ENCODE results near the gene SNRNP35. TPM values are rescaled to one million over a fixed set of nuclear protein-coding genes. Genes with fewer than 3 reads are reported as not detected.
A peak's percentile ranks its signal among the peaks of the same experiment; 100 is the strongest.

The SNRNP35 gene
- total and polyA plus RNA-seq, 9 of the 15 experiments (the other 6 are each of a cell fraction or from before 2014, with no cell fraction given), result 17.7 to 41.0 (median 25.5) TPM

DNA sequence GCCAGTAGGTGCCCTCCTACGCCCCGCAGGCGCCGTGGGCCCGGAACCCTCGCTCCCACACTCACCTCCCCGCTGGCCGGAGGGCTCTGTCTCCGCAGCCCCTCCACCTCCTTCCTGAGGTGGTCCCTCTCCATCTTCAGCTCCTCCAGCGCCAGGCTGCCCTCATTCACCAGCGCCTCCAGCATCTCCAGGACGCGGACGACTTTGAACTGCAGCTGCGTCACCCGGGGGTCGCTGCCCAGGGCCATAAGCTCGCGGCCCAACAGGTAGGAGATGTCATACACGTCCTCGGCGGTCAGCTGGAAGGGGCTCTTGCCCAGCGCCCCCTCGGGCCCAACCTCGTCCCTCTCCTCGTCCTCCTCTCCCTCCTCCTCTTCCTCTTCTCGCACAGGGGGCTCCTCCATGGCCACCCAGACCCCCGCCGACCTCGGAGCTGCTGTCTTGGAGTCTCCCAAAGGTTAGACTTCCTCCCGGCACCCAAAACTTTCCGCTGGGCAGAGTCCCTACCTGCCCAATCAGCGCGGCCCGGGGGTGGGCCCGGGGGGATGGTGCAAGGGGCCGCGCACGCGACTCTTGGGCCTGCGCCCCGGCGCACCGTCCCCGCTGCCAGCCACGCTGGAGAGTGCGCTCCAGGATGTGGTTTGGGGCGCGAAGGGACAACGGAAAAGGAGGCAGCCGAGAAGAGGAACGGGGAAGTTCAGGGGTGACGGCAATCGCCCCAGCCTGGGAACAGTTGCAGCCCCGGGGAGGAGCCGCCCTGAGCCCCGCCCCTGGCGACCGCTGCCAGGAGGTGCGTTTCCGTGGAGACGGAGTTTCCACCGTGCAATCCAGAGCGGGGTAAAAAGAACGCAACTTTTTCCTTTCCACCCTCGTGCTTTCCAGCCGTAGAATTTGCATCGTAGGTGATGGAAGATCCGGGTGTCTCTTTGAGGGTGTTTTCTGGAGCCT lies 21.6 kb upstream of the SNRNP35 start, which contains the start of gene RILPL2 (continued):
- TF ChIP-seq CREBBP (IDR thresholded peaks at IDR 0.05; ENCODE audit: low read depth, low read length), result no peak
- TF ChIP-seq NFIC (IDR thresholded peaks at IDR 0.05), result no peak; the same call in 1 of the 2 replicates
- TF ChIP-seq CXXC5 (CRISPR knock-in tag; IDR thresholded peaks at IDR 0.05), result peak; percentile 75
- no peak for TF ChIP-seq ZSCAN29 (IDR thresholded peaks at IDR 0.05)
- TF ChIP-seq ZNF316 (IDR thresholded peaks at IDR 0.05), result no peak
- no peak for TF ChIP-seq FOXM1 (IDR thresholded peaks at IDR 0.05; ENCODE audit: low read depth)
- TF ChIP-seq FOXM1 (CRISPR knock-in tag; IDR thresholded peaks at IDR 0.05; ENCODE audit: low read depth), result 0 out of 2 replicates have a peak, but pooled peaks have one; percentile 59
- TF ChIP-seq ILF3 (IDR thresholded peaks at IDR 0.05; ENCODE audit: borderline replicate concordance), result no peak
- TF ChIP-seq DIDO1 (tag; IDR thresholded peaks at IDR 0.05; ENCODE audit: low read depth), result no peak
- TF ChIP-seq TGIF2 (CRISPR knock-in tag; IDR thresholded peaks at IDR 0.05), result 0 out of 2 replicates have a peak, but pooled peaks have one; percentile 6
- TF ChIP-seq ZNF280B (CRISPR knock-in tag; IDR thresholded peaks at IDR 0.05), result no peak
- TF ChIP-seq ZNF699 (CRISPR knock-in tag; IDR thresholded peaks at IDR 0.05; ENCODE audit: insufficient replicate concordance), result no peak
- TF ChIP-seq MEF2A (IDR thresholded peaks at IDR 0.05; ENCODE audit: control insufficient read depth, low read depth, low read length), result no peak
- peak; percentile 24; the same call in 1 of the 2 replicates for TF ChIP-seq XRCC5 (IDR thresholded peaks at IDR 0.05; ENCODE audit: low read depth, low read length)
- TF ChIP-seq, protein P1, sequence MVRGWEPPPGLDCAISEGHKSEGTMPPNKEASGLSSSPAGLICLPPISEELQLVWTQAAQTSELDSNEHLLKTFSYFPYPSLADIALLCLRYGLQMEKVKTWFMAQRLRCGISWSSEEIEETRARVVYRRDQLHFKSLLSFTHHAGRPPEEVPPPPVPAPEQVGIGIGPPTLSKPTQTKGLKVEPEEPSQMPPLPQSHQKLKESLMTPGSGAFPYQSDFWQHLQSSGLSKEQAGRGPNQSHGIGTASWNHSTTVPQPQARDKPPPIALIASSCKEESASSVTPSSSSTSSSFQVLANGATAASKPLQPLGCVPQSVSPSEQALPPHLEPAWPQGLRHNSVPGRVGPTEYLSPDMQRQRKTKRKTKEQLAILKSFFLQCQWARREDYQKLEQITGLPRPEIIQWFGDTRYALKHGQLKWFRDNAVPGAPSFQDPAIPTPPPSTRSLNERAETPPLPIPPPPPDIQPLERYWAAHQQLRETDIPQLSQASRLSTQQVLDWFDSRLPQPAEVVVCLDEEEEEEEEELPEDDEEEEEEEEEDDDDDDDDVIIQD (CRISPR knock-in tag; IDR thresholded peaks at IDR 0.05), result no peak
- peak; percentile 84 to 87 for TF ChIP-seq NRF1 (conservative IDR thresholded peaks at IDR 0.05 in 1 of 2, IDR thresholded peaks at IDR 0.05 in 1 of 2)
- no peak for TF ChIP-seq SNRNP70 (optimal IDR thresholded peaks at IDR 0.05; ENCODE audit: low read depth, low read length)
- no peak for TF ChIP-seq ZNF785 (CRISPR knock-in tag; IDR thresholded peaks at IDR 0.05)
- no peak for TF ChIP-seq NBN (IDR thresholded peaks at IDR 0.05; ENCODE audit: low read depth)
- TF ChIP-seq SMARCB1 (IDR thresholded peaks at IDR 0.05; ENCODE audit: insufficient read length, low read depth), result no peak

Measured in K562 (cell line).